WTC11 (cell line): ENCODE data around the gene TTC39B.

Experiments used
- RELA ChIP-seq: sonication (generic); formaldehyde crosslinking; IDR thresholded peaks from 2 replicates; pipeline ENCODE4 v1.8.1; 2022; ENCODE audit warnings: missing genetic modification reagents, mild to moderate bottlenecking, borderline replicate concordance
- SOX15 ChIP-seq: fragments of 250-450 bp; sonication (Bioruptor Pico); IDR thresholded peaks from 2 replicates; pipeline ENCODE4 v1.9.0; 2021; ENCODE audit warnings: mild to moderate bottlenecking
- ZNF121 ChIP-seq: sonication (generic); formaldehyde crosslinking; IDR thresholded peaks from 2 replicates; pipeline ENCODE4 v1.8.0; 2023; ENCODE audit warnings: missing genetic modification reagents
- ZNF416 ChIP-seq: fragments of 250-450 bp; sonication (Bioruptor Pico); IDR thresholded peaks from 2 replicates; pipeline ENCODE4 v1.9.0; 2021; ENCODE audit warnings: mild to moderate bottlenecking, inconsistent platforms
- ZNF671 ChIP-seq: fragments of 250-450 bp; sonication (Bioruptor Pico); IDR thresholded peaks from 2 replicates; pipeline ENCODE4 v1.8.0; 2021; ENCODE audit warnings: mild to moderate bottlenecking
- TF ChIP-seq, protein P1 (sequence below): sonication (generic); formaldehyde crosslinking; IDR thresholded peaks from 2 replicates; pipeline ENCODE4 v1.8.0; 2023; ENCODE audit warnings: missing genetic modification reagents, mild to moderate bottlenecking, borderline replicate concordance
- TF ChIP-seq, protein P2 (sequence below): fragments of 200-600 bp; IDR thresholded peaks from 2 replicates; pipeline ENCODE4 v1.8.0; 2022; ENCODE audit warnings: antibody characterized with exemption
- TF ChIP-seq, protein P3 (sequence below): sonication (generic); formaldehyde crosslinking; IDR thresholded peaks from 2 replicates; pipeline ENCODE4 v1.8.0; 2022; ENCODE audit warnings: mild to moderate bottlenecking, missing genetic modification reagents
- TF ChIP-seq, protein P4 (sequence below): sonication (generic); formaldehyde crosslinking; IDR thresholded peaks from 2 replicates; pipeline ENCODE4 v1.8.0; 2023; ENCODE audit warnings: missing genetic modification reagents

- TF ChIP-seq, protein P1, sequence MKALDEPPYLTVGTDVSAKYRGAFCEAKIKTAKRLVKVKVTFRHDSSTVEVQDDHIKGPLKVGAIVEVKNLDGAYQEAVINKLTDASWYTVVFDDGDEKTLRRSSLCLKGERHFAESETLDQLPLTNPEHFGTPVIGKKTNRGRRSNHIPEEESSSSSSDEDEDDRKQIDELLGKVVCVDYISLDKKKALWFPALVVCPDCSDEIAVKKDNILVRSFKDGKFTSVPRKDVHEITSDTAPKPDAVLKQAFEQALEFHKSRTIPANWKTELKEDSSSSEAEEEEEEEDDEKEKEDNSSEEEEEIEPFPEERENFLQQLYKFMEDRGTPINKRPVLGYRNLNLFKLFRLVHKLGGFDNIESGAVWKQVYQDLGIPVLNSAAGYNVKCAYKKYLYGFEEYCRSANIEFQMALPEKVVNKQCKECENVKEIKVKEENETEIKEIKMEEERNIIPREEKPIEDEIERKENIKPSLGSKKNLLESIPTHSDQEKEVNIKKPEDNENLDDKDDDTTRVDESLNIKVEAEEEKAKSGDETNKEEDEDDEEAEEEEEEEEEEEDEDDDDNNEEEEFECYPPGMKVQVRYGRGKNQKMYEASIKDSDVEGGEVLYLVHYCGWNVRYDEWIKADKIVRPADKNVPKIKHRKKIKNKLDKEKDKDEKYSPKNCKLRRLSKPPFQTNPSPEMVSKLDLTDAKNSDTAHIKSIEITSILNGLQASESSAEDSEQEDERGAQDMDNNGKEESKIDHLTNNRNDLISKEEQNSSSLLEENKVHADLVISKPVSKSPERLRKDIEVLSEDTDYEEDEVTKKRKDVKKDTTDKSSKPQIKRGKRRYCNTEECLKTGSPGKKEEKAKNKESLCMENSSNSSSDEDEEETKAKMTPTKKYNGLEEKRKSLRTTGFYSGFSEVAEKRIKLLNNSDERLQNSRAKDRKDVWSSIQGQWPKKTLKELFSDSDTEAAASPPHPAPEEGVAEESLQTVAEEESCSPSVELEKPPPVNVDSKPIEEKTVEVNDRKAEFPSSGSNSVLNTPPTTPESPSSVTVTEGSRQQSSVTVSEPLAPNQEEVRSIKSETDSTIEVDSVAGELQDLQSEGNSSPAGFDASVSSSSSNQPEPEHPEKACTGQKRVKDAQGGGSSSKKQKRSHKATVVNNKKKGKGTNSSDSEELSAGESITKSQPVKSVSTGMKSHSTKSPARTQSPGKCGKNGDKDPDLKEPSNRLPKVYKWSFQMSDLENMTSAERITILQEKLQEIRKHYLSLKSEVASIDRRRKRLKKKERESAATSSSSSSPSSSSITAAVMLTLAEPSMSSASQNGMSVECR, result no peak
- TF ChIP-seq, protein P2, sequence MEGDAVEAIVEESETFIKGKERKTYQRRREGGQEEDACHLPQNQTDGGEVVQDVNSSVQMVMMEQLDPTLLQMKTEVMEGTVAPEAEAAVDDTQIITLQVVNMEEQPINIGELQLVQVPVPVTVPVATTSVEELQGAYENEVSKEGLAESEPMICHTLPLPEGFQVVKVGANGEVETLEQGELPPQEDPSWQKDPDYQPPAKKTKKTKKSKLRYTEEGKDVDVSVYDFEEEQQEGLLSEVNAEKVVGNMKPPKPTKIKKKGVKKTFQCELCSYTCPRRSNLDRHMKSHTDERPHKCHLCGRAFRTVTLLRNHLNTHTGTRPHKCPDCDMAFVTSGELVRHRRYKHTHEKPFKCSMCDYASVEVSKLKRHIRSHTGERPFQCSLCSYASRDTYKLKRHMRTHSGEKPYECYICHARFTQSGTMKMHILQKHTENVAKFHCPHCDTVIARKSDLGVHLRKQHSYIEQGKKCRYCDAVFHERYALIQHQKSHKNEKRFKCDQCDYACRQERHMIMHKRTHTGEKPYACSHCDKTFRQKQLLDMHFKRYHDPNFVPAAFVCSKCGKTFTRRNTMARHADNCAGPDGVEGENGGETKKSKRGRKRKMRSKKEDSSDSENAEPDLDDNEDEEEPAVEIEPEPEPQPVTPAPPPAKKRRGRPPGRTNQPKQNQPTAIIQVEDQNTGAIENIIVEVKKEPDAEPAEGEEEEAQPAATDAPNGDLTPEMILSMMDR, result no peak
- TF ChIP-seq ZNF121 (CRISPR knock-in tag) (no peak), ZNF671 (no peak), RELA (CRISPR knock-in tag) (no peak), SOX15 (CRISPR knock-in tag) (no peak), ZNF416 (CRISPR knock-in tag) (no peak)
- TF ChIP-seq, protein P3, sequence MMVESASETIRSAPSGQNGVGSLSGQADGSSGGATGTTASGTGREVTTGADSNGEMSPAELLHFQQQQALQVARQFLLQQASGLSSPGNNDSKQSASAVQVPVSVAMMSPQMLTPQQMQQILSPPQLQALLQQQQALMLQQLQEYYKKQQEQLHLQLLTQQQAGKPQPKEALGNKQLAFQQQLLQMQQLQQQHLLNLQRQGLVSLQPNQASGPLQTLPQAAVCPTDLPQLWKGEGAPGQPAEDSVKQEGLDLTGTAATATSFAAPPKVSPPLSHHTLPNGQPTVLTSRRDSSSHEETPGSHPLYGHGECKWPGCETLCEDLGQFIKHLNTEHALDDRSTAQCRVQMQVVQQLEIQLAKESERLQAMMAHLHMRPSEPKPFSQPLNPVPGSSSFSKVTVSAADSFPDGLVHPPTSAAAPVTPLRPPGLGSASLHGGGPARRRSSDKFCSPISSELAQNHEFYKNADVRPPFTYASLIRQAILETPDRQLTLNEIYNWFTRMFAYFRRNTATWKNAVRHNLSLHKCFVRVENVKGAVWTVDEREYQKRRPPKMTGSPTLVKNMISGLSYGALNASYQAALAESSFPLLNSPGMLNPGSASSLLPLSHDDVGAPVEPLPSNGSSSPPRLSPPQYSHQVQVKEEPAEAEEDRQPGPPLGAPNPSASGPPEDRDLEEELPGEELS (CRISPR knock-in tag), result no peak
- TF ChIP-seq, protein P4, sequence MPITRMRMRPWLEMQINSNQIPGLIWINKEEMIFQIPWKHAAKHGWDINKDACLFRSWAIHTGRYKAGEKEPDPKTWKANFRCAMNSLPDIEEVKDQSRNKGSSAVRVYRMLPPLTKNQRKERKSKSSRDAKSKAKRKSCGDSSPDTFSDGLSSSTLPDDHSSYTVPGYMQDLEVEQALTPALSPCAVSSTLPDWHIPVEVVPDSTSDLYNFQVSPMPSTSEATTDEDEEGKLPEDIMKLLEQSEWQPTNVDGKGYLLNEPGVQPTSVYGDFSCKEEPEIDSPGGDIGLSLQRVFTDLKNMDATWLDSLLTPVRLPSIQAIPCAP (CRISPR knock-in tag), result no peak
These were observed 153.1 kb downstream of the TTC39B start for GRCh38 chr9:15153961-15154360.
